Measurements from ENCODE around the gene MCTP2.
"Not testable (repeated sequence)": the region's sequence is repeated elsewhere in the genome, so short reads cannot be mapped to it uniquely, and the experiment has no call there.

MCTP2 gene

DNA sequence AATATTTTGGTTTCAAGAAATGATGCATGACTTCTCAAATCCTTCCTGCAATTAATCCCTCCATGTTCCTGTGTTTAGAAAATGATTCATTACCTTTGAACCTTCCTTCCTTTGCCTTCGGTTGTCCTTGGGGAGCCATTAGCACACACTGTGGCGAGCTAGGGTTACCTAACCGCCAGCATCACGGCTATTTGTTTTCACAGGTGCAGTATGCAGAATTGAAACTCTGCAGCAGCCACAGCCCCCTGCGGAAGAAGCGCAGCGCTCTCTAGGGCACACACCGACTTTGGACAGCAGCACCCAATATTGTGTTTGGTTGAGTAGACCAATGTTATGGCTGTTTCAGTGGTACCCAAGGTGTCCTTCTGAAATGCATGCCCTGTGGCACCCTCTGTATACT, 247.4 kb downstream of the MCTP2 start:
- TF ChIP-seq, protein P1, sequence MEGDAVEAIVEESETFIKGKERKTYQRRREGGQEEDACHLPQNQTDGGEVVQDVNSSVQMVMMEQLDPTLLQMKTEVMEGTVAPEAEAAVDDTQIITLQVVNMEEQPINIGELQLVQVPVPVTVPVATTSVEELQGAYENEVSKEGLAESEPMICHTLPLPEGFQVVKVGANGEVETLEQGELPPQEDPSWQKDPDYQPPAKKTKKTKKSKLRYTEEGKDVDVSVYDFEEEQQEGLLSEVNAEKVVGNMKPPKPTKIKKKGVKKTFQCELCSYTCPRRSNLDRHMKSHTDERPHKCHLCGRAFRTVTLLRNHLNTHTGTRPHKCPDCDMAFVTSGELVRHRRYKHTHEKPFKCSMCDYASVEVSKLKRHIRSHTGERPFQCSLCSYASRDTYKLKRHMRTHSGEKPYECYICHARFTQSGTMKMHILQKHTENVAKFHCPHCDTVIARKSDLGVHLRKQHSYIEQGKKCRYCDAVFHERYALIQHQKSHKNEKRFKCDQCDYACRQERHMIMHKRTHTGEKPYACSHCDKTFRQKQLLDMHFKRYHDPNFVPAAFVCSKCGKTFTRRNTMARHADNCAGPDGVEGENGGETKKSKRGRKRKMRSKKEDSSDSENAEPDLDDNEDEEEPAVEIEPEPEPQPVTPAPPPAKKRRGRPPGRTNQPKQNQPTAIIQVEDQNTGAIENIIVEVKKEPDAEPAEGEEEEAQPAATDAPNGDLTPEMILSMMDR (IDR thresholded peaks at IDR 0.05; ENCODE audit: insufficient read depth, low read depth, low read length, missing control alignments) = no peak
- H3K4me3 ChIP-seq (ENCODE audit: low read depth, low read length) = no peak overlapping the region
- no peak for DNase-seq (ENCODE audit: low read depth)

DNA sequence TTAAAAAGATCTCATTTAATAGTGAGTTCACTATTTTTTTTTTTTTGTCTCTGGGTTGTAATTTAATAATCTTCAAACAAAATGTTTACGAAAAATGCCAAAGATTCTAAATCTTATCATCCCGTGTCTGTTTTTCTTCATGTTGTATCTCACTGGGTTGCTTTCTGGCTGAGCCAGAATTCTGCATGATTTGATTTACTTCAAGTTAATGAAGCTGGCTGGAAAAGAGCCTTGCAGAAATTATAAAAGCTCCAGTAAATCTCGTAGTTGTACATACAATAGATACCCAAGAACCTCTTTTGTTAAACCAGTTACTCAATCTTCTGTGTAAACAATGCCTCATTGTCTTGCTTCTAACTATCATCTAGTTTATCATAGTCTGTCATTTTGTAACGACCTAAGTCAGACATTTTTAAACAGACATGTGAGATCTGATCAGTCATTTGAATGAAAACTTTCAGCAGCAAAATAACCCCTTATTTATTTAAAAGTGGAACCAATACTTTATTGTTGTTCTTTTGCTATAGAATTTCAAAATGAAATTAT, 249.0 kb downstream of the MCTP2 start:
- TF ChIP-seq, protein P1 (IDR thresholded peaks at IDR 0.05; ENCODE audit: insufficient read depth, low read depth, low read length, missing control alignments) = no peak
- DNase-seq (ENCODE audit: low read depth) = no peak
- no peak overlapping the region for H3K4me3 ChIP-seq (ENCODE audit: low read depth, low read length)

DNA sequence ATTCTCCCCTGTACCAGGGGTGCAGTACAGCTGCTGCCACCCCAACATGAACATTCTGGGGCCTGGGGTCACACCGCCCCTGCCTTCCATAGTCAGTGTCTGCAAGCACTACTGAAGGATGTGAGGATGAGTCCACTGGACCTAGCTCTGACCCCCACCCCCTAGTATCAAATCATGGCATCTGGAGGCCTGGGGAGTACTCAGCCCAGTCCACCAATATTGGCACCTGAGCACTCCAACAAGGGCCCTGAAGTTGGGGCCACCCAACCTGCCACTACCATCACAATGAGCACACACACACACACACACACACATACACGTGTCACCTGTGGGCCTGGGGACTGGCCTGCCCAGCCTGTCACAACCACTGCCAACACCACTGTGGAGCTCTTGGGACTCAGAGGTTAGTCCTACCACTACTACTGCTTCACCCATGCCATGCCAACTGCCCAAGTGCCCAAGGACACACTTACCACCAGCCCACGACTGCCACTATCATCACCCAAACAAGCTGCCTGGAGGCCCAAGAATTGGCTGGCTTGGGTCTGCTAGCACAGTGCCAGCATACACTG, 253.9 kb downstream of the MCTP2 start:
- TF ChIP-seq, protein P1 (IDR thresholded peaks at IDR 0.05; ENCODE audit: insufficient read depth, low read depth, low read length, missing control alignments) = no peak
- H3K4me3 ChIP-seq (ENCODE audit: low read depth, low read length) = no peak overlapping the region
- no peak for DNase-seq (ENCODE audit: low read depth)

DNA sequence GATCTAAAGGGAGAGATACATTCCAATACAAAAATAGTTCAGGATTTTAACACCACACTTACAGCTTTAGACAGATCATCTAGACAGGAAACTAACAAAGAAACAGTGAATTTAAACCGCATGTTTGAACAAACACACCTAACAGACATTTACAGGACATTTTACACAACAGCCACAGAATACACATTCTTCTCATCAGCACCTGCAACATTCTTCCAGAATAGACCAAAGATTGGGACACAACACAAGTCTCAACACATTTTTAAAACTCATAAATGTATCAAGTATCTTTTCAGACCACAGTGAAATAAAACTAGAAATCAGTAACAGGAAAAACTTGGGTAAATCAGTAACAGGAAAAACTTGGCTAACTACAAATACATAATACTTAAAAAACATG, 256.3 kb downstream of the MCTP2 start:
- DNase-seq (ENCODE audit: low read depth) = no peak
- no peak overlapping the region for H3K4me3 ChIP-seq (ENCODE audit: low read depth, low read length)
- TF ChIP-seq, protein P1 (IDR thresholded peaks at IDR 0.05; ENCODE audit: insufficient read depth, low read depth, low read length, missing control alignments) = no peak

DNA sequence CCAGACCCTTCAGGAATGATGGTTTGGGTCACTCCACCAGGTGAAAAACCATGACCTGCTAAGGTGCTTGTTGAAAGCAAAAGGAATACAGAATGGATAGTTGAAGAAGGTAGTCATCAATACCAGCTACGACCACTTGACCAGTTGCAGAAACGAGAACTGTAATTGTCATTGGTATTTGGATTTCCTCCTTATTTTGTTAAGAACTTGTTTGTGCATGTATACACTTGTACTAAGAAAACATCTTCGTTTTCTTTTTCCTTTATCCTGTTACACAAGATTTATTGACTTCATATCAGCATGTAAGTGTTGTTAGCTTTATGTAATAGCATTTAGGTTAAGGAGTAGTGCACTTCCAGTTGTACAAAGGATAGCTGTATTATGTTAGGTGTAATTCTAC, 261.8 kb downstream of the MCTP2 start:
- TF ChIP-seq, protein P1 (IDR thresholded peaks at IDR 0.05; ENCODE audit: insufficient read depth, low read depth, low read length, missing control alignments) = no peak
- H3K4me3 ChIP-seq (ENCODE audit: low read depth, low read length) = no peak overlapping the region

DNA sequence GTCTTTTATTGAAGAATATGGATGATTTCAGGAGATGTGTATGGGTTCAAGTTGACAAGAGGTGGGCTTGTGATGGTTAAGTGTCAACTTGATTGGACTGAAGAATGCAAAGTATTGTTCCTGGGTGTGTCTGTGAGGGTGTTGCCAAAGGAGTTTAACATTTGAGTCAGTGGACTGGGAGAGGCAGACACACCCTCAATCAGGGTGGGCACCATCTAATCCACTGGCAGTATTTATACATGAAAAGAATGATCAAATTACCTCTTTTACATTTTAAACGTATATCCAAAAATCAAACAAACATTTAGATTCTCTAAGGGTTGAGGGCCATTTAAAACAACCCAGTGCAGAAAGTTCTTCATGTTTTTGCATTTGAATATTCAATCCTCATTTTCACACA, 262.2 kb downstream of the MCTP2 start:
- not testable (repeated sequence) for DNase-seq (ENCODE audit: low read depth); H3K4me3 ChIP-seq (ENCODE audit: low read depth, low read length)

More for the DNA sequence above, 261.8 kb downstream of the MCTP2 start:
- DNase-seq (ENCODE audit: low read depth) = no peak

DNA sequence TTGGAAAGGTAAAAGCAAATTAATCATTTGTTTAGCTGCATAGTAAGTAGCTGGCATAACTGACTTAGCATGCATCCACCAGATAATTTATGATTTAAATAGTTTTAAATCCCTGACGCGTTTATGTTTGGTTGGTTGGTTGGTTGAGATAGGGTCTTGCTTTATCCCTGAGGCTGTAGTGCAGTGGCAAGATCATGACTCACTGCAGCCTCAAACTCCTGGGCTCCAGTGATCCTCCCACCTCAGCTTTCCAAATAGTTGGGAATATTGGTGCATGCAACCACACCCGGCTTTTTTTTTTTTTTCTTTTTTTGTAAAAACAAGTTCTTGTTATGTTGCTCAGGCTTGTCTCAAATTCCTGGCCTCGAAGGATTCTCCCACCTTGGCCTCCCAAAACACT, 263.4 kb downstream of the MCTP2 start:
- H3K4me3 ChIP-seq (ENCODE audit: low read depth, low read length) = no peak overlapping the region
- no peak for DNase-seq (ENCODE audit: low read depth)
- TF ChIP-seq, protein P1 (IDR thresholded peaks at IDR 0.05; ENCODE audit: insufficient read depth, low read depth, low read length, missing control alignments) = no peak

Data from GM12865 (cell line).